K562 (cell line): Measurements from ENCODE around the gene ZSCAN22. TPM values are rescaled to one million over a fixed set of nuclear protein-coding genes. Genes with fewer than 3 reads are reported as not detected.
A peak's percentile ranks its signal among the peaks of the same experiment; 100 is the strongest.

Experiments used
- SREBF1 ChIP-seq: fragments of 150-350 bp; IDR thresholded peaks from 2 replicates; pipeline ENCODE4 v1.6.1; 2014; ENCODE audit warnings: antibody characterized with exemption, low read depth, low read length, borderline replicate concordance
- SRSF3 ChIP-seq: fragments of 200-400 bp; formaldehyde crosslinking; IDR thresholded peaks from 2 replicates; pipeline ENCODE4 v1.6.1; 2016; ENCODE audit warnings: mild to moderate bottlenecking, low read length, moderate library complexity; ENCODE audit not compliant: insufficient read depth
- TRIM28 ChIP-seq: fragments of 450-650 bp; IDR thresholded peaks from 2 replicates; pipeline ENCODE4 v1.6.1; 2017
- ZFP36 ChIP-seq: fragments of 150-350 bp; IDR thresholded peaks from 2 replicates; pipeline ENCODE4 v1.6.1; 2018; ENCODE audit warnings: low read length, low read depth; ENCODE audit not compliant: partially characterized antibody
- ZNF143 ChIP-seq: sonication (generic); formaldehyde crosslinking; IDR thresholded peaks from 2 replicates; pipeline ENCODE4 v1.9.0; 2022; ENCODE audit warnings: mild to moderate bottlenecking, missing genetic modification reagents
- ZNF586 ChIP-seq: fragments of 450-650 bp; formaldehyde crosslinking; conservative IDR thresholded peaks from 2 replicates; pipeline ENCODE4 v1.4.0; 2020; ENCODE audit warnings: mild to moderate bottlenecking, moderate library complexity
- polyA plus RNA-seq, 8 experiments: library from polyadenylated mRNA; depleted of rRNA in 4 of 8; stranded (reverse) in 5 of 8; unstranded in 3 of 8; fragments of >200 nt; fragmentation: Nextera tagmentation in 2 of 8; fragmentation: Illumina TruSeq in 1 of 8; extraction: Ambion mirVana in 2 of 8; extraction: Trizol in 1 of 8; gene quantifications; 2 replicates each; pipeline versions ENCODE4 v1.2.1 to v1.2.3, GENCODE V29; 2011 to 2014; ENCODE audit warnings: inconsistent platforms in 1 of 8, missing spikeins in 1 of 8
- total RNA-seq, 7 experiments: library from RNA; depleted of rRNA in 6 of 7; stranded (reverse); fragments of >200 nt in 6 of 7; fragmentation: Illumina TruSeq in 2 of 7; extraction: Trizol in 2 of 7; gene quantifications; 2 replicates each; pipeline versions ENCODE4 v1.2.1 to v1.2.3, GENCODE V29; 2011 to 2021; ENCODE audit warnings: low replicate concordance in 1 of 7
- TF ChIP-seq, protein P1 (sequence below): fragments of 450-650 bp; conservative IDR thresholded peaks from 2 replicates; pipeline ENCODE4 v1.6.1; 2016; ENCODE audit warnings: missing genetic modification characterization, low read depth, mild to moderate bottlenecking, missing compliant biosample characterization, moderate library complexity
- TF ChIP-seq, protein P2 (sequence below), 2 experiments: IDR thresholded peaks; 2 replicates each; pipeline ENCODE4 v1.6.1; 2012; ENCODE audit warnings: improper control_type of control experiment in 2 of 2, low read depth in 2 of 2, low read length in 2 of 2, borderline replicate concordance in 1 of 2
- TF ChIP-seq, protein P3 (sequence below): fragments of 250-450 bp; sonication (Bioruptor Pico); IDR thresholded peaks from 2 replicates; pipeline ENCODE4 v1.4.0; 2020; ENCODE audit warnings: mild to moderate bottlenecking, moderate library complexity
- TF ChIP-seq, protein P4 (sequence below): fragments of 450-650 bp; IDR thresholded peaks from 2 replicates; pipeline ENCODE4 v1.6.1; 2016; ENCODE audit warnings: low read depth

The ZSCAN22 gene
- total and polyA plus RNA-seq, 9 of the 15 experiments (the other 6 are each of a cell fraction or from before 2014, with no cell fraction given) = 0.98 to 5.3 (median 3.0) TPM

DNA sequence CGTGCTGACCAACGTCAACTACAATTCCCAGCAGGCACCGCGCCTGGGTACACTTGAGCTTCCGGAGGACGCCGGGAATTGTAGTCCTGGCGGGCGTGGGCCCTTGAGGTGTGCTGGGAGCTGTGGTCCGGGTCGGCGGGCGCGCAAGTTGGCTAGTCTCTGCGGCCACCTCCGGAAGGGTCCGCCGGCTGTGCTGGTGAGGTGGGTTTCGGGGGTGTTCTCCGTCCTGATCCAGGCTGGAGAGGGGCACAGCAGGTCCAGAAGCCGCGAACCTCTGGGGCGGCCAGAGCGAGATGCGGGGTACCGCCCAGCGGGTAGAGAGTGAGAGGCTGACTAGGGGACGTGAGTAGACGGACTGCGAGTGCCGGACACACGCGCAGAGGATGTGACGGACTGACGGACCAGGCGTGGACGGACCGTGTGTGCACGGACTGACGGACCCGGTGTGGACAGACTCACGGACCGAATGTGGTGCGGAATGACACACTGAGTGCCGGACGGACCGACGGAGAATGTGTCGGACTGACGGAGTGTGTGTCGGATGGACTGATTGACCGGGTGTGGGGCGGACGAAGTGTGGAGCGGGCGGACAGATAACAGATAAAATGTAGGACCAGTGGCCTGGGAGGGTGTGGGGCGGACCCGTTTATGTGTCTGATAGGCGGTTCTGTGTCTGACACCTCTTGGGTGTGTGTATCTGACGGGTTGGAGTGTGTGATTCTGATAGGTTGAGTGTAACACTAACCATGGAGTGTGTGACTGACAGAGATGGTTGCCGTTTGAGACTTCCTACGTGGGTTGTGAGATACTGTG, at the start of gene ZSCAN22 (continued):
- TF ChIP-seq, protein P1, sequence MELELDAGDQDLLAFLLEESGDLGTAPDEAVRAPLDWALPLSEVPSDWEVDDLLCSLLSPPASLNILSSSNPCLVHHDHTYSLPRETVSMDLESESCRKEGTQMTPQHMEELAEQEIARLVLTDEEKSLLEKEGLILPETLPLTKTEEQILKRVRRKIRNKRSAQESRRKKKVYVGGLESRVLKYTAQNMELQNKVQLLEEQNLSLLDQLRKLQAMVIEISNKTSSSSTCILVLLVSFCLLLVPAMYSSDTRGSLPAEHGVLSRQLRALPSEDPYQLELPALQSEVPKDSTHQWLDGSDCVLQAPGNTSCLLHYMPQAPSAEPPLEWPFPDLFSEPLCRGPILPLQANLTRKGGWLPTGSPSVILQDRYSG (tag) = peak; percentile 84
- TF ChIP-seq ZFP36 (no peak), ZNF586 (CRISPR knock-in tag) (no peak), SREBF1 (peak; percentile 56; the same call in 1 of the 2 replicates), ZNF143 (CRISPR knock-in tag) (peak; percentile 99), TRIM28 (peak; percentile 62; the same call in 1 of the 2 replicates), SRSF3 (no peak)
- TF ChIP-seq, protein P2, sequence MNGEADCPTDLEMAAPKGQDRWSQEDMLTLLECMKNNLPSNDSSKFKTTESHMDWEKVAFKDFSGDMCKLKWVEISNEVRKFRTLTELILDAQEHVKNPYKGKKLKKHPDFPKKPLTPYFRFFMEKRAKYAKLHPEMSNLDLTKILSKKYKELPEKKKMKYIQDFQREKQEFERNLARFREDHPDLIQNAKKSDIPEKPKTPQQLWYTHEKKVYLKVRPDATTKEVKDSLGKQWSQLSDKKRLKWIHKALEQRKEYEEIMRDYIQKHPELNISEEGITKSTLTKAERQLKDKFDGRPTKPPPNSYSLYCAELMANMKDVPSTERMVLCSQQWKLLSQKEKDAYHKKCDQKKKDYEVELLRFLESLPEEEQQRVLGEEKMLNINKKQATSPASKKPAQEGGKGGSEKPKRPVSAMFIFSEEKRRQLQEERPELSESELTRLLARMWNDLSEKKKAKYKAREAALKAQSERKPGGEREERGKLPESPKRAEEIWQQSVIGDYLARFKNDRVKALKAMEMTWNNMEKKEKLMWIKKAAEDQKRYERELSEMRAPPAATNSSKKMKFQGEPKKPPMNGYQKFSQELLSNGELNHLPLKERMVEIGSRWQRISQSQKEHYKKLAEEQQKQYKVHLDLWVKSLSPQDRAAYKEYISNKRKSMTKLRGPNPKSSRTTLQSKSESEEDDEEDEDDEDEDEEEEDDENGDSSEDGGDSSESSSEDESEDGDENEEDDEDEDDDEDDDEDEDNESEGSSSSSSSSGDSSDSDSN (IDR thresholded peaks at IDR 0.05; ENCODE audit: borderline replicate concordance in 1 of 2, low read depth in 2 of 2, low read length in 2 of 2) = peak; percentile 96 to 97
- TF ChIP-seq, protein P3, sequence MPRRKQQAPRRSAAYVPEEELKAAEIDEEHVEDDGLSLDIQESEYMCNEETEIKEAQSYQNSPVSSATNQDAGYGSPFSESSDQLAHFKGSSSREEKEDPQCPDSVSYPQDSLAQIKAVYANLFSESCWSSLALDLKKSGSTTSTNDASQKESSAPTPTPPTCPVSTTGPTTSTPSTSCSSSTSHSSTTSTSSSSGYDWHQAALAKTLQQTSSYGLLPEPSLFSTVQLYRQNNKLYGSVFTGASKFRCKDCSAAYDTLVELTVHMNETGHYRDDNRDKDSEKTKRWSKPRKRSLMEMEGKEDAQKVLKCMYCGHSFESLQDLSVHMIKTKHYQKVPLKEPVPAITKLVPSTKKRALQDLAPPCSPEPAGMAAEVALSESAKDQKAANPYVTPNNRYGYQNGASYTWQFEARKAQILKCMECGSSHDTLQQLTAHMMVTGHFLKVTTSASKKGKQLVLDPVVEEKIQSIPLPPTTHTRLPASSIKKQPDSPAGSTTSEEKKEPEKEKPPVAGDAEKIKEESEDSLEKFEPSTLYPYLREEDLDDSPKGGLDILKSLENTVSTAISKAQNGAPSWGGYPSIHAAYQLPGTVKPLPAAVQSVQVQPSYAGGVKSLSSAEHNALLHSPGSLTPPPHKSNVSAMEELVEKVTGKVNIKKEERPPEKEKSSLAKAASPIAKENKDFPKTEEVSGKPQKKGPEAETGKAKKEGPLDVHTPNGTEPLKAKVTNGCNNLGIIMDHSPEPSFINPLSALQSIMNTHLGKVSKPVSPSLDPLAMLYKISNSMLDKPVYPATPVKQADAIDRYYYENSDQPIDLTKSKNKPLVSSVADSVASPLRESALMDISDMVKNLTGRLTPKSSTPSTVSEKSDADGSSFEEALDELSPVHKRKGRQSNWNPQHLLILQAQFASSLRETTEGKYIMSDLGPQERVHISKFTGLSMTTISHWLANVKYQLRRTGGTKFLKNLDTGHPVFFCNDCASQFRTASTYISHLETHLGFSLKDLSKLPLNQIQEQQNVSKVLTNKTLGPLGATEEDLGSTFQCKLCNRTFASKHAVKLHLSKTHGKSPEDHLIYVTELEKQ = 0 out of 2 replicates have a peak, but pooled peaks have one; percentile 40
- TF ChIP-seq, protein P4, sequence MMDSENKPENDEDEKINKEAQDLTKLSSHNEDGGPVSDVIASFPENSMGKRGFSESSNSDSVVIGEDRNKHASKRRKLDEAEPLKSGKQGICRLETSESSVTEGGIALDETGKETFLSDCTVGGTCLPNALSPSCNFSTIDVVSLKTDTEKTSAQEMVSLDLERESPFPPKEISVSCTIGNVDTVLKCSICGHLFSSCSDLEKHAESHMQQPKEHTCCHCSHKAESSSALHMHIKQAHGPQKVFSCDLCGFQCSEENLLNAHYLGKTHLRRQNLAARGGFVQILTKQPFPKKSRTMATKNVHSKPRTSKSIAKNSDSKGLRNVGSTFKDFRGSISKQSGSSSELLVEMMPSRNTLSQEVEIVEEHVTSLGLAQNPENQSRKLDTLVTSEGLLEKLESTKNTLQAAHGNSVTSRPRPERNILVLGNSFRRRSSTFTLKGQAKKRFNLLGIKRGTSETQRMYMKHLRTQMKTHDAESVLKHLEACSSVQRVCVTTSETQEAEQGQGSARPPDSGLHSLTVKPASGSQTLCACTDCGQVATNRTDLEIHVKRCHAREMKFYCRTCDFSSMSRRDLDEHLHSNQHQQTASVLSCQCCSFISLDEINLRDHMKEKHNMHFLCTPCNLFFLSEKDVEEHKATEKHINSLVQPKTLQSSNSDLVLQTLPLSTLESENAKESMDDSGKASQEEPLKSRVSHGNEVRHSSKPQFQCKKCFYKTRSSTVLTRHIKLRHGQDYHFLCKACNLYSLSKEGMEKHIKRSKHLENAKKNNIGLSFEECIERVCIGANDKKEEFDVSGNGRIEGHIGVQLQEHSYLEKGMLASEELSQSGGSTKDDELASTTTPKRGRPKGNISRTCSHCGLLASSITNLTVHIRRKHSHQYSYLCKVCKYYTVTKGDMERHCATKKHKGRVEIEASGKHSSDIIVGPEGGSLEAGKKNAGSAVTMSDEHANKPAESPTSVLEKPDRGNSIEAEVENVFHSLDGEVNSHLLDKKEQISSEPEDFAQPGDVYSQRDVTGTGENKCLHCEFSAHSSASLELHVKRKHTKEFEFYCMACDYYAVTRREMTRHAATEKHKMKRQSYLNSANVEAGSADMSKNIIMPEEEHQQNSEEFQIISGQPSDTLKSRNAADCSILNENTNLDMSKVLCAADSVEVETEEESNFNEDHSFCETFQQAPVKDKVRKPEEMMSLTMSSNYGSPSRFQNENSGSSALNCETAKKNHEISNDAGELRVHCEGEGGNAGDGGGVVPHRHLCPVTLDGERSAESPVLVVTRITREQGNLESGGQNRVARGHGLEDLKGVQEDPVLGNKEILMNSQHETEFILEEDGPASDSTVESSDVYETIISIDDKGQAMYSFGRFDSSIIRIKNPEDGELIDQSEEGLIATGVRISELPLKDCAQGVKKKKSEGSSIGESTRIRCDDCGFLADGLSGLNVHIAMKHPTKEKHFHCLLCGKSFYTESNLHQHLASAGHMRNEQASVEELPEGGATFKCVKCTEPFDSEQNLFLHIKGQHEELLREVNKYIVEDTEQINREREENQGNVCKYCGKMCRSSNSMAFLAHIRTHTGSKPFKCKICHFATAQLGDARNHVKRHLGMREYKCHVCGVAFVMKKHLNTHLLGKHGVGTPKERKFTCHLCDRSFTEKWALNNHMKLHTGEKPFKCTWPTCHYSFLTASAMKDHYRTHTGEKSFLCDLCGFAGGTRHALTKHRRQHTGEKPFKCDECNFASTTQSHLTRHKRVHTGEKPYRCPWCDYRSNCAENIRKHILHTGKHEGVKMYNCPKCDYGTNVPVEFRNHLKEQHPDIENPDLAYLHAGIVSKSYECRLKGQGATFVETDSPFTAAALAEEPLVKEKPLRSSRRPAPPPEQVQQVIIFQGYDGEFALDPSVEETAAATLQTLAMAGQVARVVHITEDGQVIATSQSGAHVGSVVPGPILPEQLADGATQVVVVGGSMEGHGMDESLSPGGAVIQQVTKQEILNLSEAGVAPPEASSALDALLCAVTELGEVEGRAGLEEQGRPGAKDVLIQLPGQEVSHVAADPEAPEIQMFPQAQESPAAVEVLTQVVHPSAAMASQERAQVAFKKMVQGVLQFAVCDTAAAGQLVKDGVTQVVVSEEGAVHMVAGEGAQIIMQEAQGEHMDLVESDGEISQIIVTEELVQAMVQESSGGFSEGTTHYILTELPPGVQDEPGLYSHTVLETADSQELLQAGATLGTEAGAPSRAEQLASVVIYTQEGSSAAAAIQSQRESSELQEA = no peak
